ENCODE data around the gene ADCYAP1R1. TPM values are rescaled to one million over a fixed set of nuclear protein-coding genes. Genes with fewer than 3 reads are reported as not detected.

ADCYAP1R1 gene
- total RNA-seq, 6 experiments from 2014 or later = 0.03 TPM; not detected in 5

GRCh38 chr7:31134246-31135188 lies 82.4 kb downstream of the ADCYAP1R1 start:
- Mint-ChIP-seq H3K4me3 (peak overlapping the region; percentile 62), H3K27ac (no peak overlapping the region), H3K4me1 (ENCODE audit: low read depth) (no peaks in the 10 kb centered on the region), H3K27me3 (ENCODE audit: insufficient read depth) (peaks cover 2% of the 10 kb centered on the region; the same call in 1 of the 2 replicates), H3K9me3 (no peaks in the 10 kb centered on the region), H3K36me3 (ENCODE audit: low read depth) (no peaks in the 10 kb centered on the region)
- TF ChIP-seq CTCF (IDR thresholded peaks at IDR 0.05) = peak; percentile 89
- DNase-seq = peak; percentile 46

- Mint-ChIP-seq H3K9me3 (no peaks in the 10 kb centered on the region), H3K27me3 (ENCODE audit: insufficient read depth) (peaks cover 2% of the 10 kb centered on the region; the same call in 1 of the 2 replicates), H3K4me3 (no peak overlapping the region), H3K36me3 (ENCODE audit: low read depth) (no peaks in the 10 kb centered on the region), H3K27ac (no peak overlapping the region), H3K4me1 (ENCODE audit: low read depth) (no peaks in the 10 kb centered on the region)
- no peak for DNase-seq
- no peak for TF ChIP-seq CTCF (IDR thresholded peaks at IDR 0.05)
These were observed 85.1 kb downstream of the ADCYAP1R1 start for GRCh38 chr7:31137234-31137633.

- no peak for TF ChIP-seq CTCF (IDR thresholded peaks at IDR 0.05)
- DNase-seq = no peak
- Mint-ChIP-seq H3K36me3 (ENCODE audit: low read depth) (no peaks in the 10 kb centered on the region), H3K27me3 (ENCODE audit: insufficient read depth) (no peaks in the 10 kb centered on the region; the same call in 1 of the 2 replicates), H3K9me3 (0 out of 2 replicates have a peak, but pooled peaks cover 4% of the 10 kb centered on the region), H3K4me3 (no peak overlapping the region), H3K4me1 (ENCODE audit: low read depth) (no peaks in the 10 kb centered on the region), H3K27ac (no peak overlapping the region)
These were observed 93.2 kb downstream of the ADCYAP1R1 start for GRCh38 chr7:31145339-31145738.

GRCh38 chr7:31146030-31146429 lies 93.9 kb downstream of the ADCYAP1R1 start:
- Mint-ChIP-seq H3K4me3 (no peak overlapping the region), H3K27ac (no peak overlapping the region), H3K27me3 (ENCODE audit: insufficient read depth) (no peaks in the 10 kb centered on the region; the same call in 1 of the 2 replicates), H3K4me1 (ENCODE audit: low read depth) (no peaks in the 10 kb centered on the region), H3K9me3 (0 out of 2 replicates have a peak, but pooled peaks cover 4% of the 10 kb centered on the region), H3K36me3 (ENCODE audit: low read depth) (no peaks in the 10 kb centered on the region)
- TF ChIP-seq CTCF (IDR thresholded peaks at IDR 0.05) = no peak
- no peak for DNase-seq

- DNase-seq = no peak
- Mint-ChIP-seq H3K36me3 (ENCODE audit: low read depth) (no peaks in the 10 kb centered on the region), H3K4me3 (no peak overlapping the region), H3K27me3 (ENCODE audit: insufficient read depth) (no peaks in the 10 kb centered on the region; the same call in 1 of the 2 replicates), H3K9me3 (0 out of 2 replicates have a peak, but pooled peaks cover 4% of the 10 kb centered on the region), H3K4me1 (ENCODE audit: low read depth) (no peaks in the 10 kb centered on the region), H3K27ac (no peak overlapping the region)
- no peak for TF ChIP-seq CTCF (IDR thresholded peaks at IDR 0.05)
These were observed 94.4 kb downstream of the ADCYAP1R1 start for GRCh38 chr7:31146538-31146937.

Measured in HFFc6 (cell line).